HFFc6 (cell line): Measurements from ENCODE around the gene HMGCL. TPM values are rescaled to one million over a fixed set of nuclear protein-coding genes. Genes with fewer than 3 reads are reported as not detected.

Experiments
- DNase-seq: peaks from one replicate; pipeline ENCODE4 v3.0.0-alpha.2; 2018
- H3K27ac Mint-ChIP-seq: 2 replicates; pipeline ENCODE4 v1.8.0; 2020; ENCODE audit warnings: mild to moderate bottlenecking, mixed read lengths
- H3K27me3 Mint-ChIP-seq: 2 replicates; pipeline ENCODE4 v1.8.0; 2021; ENCODE audit warnings: mild to moderate bottlenecking, moderate library complexity, mixed read lengths; ENCODE audit not compliant: insufficient read depth
- H3K36me3 Mint-ChIP-seq: 2 replicates; pipeline ENCODE4 v1.8.0; 2021; ENCODE audit warnings: low read depth, mixed read lengths
- H3K4me1 Mint-ChIP-seq: 2 replicates; pipeline ENCODE4 v1.8.0; 2020; ENCODE audit warnings: low read depth, mixed read lengths
- H3K4me3 Mint-ChIP-seq: 2 replicates; pipeline ENCODE4 v1.8.0; 2020; ENCODE audit warnings: mild to moderate bottlenecking, moderate library complexity, mixed read lengths
- H3K9me3 Mint-ChIP-seq: 2 replicates; pipeline ENCODE4 v1.8.0; 2020; ENCODE audit warnings: mild to moderate bottlenecking, mixed read lengths
- CTCF ChIP-seq: fragments of 200-600 bp; sonication (generic); IDR thresholded peaks from 2 replicates; pipeline ENCODE4 v1.5.0; 2021; ENCODE audit warnings: antibody characterized with exemption, mild to moderate bottlenecking
- total RNA-seq, 6 experiments: library from RNA; stranded (reverse); fragmentation: NEBNext Ultra II Directional; extraction: Animal tissue kit (Norgen Biotek cat#: 25700); gene quantifications; 2 replicates in 1 of 6; 3 replicates in 5 of 6; pipeline ENCODE4 v1.2.3, GENCODE V29; 2021

The HMGCL gene
- total RNA-seq, 6 experiments from 2014 or later = 20.2 to 22.9 (median 21.7) TPM

- no peaks in the 10 kb centered on the region for H3K9me3 Mint-ChIP-seq
- no peak overlapping the region for H3K4me3 Mint-ChIP-seq
- H3K4me1 Mint-ChIP-seq = peaks cover 20% of the 10 kb centered on the region
Observed at GRCh38 chr1:23774174-23774880, 50.9 kb downstream of the HMGCL start.

GRCh38 chr1:23772854-23773242 is 52.4 kb downstream of the HMGCL start:
- Mint-ChIP-seq H3K27ac (no peak overlapping the region), H3K4me3 (no peak overlapping the region), H3K27me3 (peaks cover 4% of the 10 kb centered on the region), H3K36me3 (no peaks in the 10 kb centered on the region), H3K4me1 (peaks cover 15% of the 10 kb centered on the region), H3K9me3 (no peaks in the 10 kb centered on the region)
- DNase-seq = no peak
- no peak for TF ChIP-seq CTCF

More at GRCh38 chr1:23774174-23774880, 50.9 kb downstream of the HMGCL start:
- Mint-ChIP-seq H3K36me3 (no peaks in the 10 kb centered on the region), H3K27ac (no peak overlapping the region), H3K27me3 (peaks cover 4% of the 10 kb centered on the region)
- no peak for TF ChIP-seq CTCF
- DNase-seq = no peak

- no peak overlapping the region for H3K27ac Mint-ChIP-seq
- peaks cover 4% of the 10 kb centered on the region for H3K27me3 Mint-ChIP-seq
- peak overlapping the region; percentile 57; the same call in 1 of the 2 replicates for H3K4me3 Mint-ChIP-seq
- H3K4me1 Mint-ChIP-seq = peaks cover 15% of the 10 kb centered on the region
- peak; percentile 75 for DNase-seq
- H3K9me3 Mint-ChIP-seq = no peaks in the 10 kb centered on the region
- no peaks in the 10 kb centered on the region for H3K36me3 Mint-ChIP-seq
- TF ChIP-seq CTCF = peak; percentile 96
Observed at GRCh38 chr1:23772049-23772853, 53.0 kb downstream of the HMGCL start.

- Mint-ChIP-seq H3K9me3 (no peaks in the 10 kb centered on the region), H3K36me3 (peaks cover 4% of the 10 kb centered on the region; the same call in 1 of the 2 replicates), H3K27ac (no peak overlapping the region), H3K27me3 (peaks cover 7% of the 10 kb centered on the region), H3K4me1 (peaks cover 11% of the 10 kb centered on the region; the same call in 1 of the 2 replicates), H3K4me3 (no peak overlapping the region)
- no peak for DNase-seq
- TF ChIP-seq CTCF = no peak
Observed at GRCh38 chr1:23768733-23769132, 56.5 kb downstream of the HMGCL start.

GRCh38 chr1:23763041-23763577 is 62.1 kb downstream of the HMGCL start:
- H3K27me3 Mint-ChIP-seq = peaks cover 3% of the 10 kb centered on the region; the same call in 1 of the 2 replicates
- no peak overlapping the region for H3K4me3 Mint-ChIP-seq
- H3K36me3 Mint-ChIP-seq = peaks cover 28% of the 10 kb centered on the region
- no peak overlapping the region for H3K27ac Mint-ChIP-seq
- no peak for DNase-seq
- H3K9me3 Mint-ChIP-seq = no peaks in the 10 kb centered on the region
- H3K4me1 Mint-ChIP-seq = no peaks in the 10 kb centered on the region
- no peak for TF ChIP-seq CTCF
